Adipocyte (in vitro differentiated cells): ENCODE data around the gene KCNJ4.

ENCODE experiments used
- DNase-seq: peaks from one replicate; pipeline ENCODE4 v3.0.0-alpha.2; 2015; ENCODE audit warnings: low read depth
- H3K27me3 ChIP-seq: replicated peaks from 2 replicates; pipeline ENCODE4 v1.7.0; 2013; ENCODE audit warnings: mild to moderate bottlenecking, low read length, moderate library complexity; ENCODE audit not compliant: control insufficient read depth, insufficient read depth
- H3K36me3 ChIP-seq: 2 replicates; pipeline ENCODE4 v1.7.0; 2013; ENCODE audit warnings: low read length, mild to moderate bottlenecking, moderate library complexity; ENCODE audit not compliant: control insufficient read depth, insufficient read depth, severe bottlenecking
- H3K4me1 ChIP-seq: 2 replicates; pipeline ENCODE4 v1.7.0; 2013; ENCODE audit warnings: mild to moderate bottlenecking, low read length, moderate library complexity; ENCODE audit not compliant: control insufficient read depth, insufficient read depth
- H3K4me3 ChIP-seq: 2 replicates; pipeline ENCODE4 v1.7.0; 2013; ENCODE audit warnings: mild to moderate bottlenecking, low read length, moderate library complexity
- H3K9ac ChIP-seq: 2 replicates; pipeline ENCODE4 v1.7.0; 2013; ENCODE audit warnings: mild to moderate bottlenecking, low read length, moderate library complexity
- H3K9me3 ChIP-seq: 2 replicates; pipeline ENCODE4 v1.7.0; 2013; ENCODE audit warnings: mild to moderate bottlenecking, low read length, moderate library complexity; ENCODE audit not compliant: control insufficient read depth

KCNJ4 gene

GRCh38 chr22:38449776-38450175 lies 5.2 kb downstream of the KCNJ4 start:
- no peaks in the 10 kb centered on the region for H3K9me3 ChIP-seq
- no peak overlapping the region for H3K9ac ChIP-seq
- no peak for DNase-seq
- no peaks in the 10 kb centered on the region for H3K36me3 ChIP-seq
- no peaks in the 10 kb centered on the region for H3K4me1 ChIP-seq
- H3K4me3 ChIP-seq = no peak overlapping the region
- H3K27me3 ChIP-seq = peaks cover 56% of the 10 kb centered on the region

GRCh38 chr22:38448945-38449745 lies 5.9 kb downstream of the KCNJ4 start:
- H3K4me1 ChIP-seq = no peaks in the 10 kb centered on the region
- H3K36me3 ChIP-seq = no peaks in the 10 kb centered on the region
- H3K9me3 ChIP-seq = no peaks in the 10 kb centered on the region
- H3K4me3 ChIP-seq = no peak overlapping the region
- peaks cover 58% of the 10 kb centered on the region for H3K27me3 ChIP-seq
- DNase-seq = no peak
- no peak overlapping the region for H3K9ac ChIP-seq

- Histone ChIP-seq H3K4me3 (no peak overlapping the region), H3K9me3 (no peaks in the 10 kb centered on the region), H3K9ac (no peak overlapping the region), H3K27me3 (peaks cover 58% of the 10 kb centered on the region), H3K36me3 (no peaks in the 10 kb centered on the region), H3K4me1 (no peaks in the 10 kb centered on the region)
- DNase-seq = no peak
Measured at GRCh38 chr22:38446018-38446601, 8.9 kb downstream of the KCNJ4 start.

GRCh38 chr22:38444783-38445182 lies 10.2 kb downstream of the KCNJ4 start:
- Histone ChIP-seq H3K4me1 (no peaks in the 10 kb centered on the region), H3K27me3 (peaks cover 58% of the 10 kb centered on the region), H3K9ac (no peak overlapping the region), H3K4me3 (no peak overlapping the region), H3K36me3 (no peaks in the 10 kb centered on the region), H3K9me3 (no peaks in the 10 kb centered on the region)
- no peak for DNase-seq

GRCh38 chr22:38443628-38444521 lies 11.1 kb downstream of the KCNJ4 start:
- no peak overlapping the region for H3K9ac ChIP-seq
- peaks cover 49% of the 10 kb centered on the region for H3K27me3 ChIP-seq
- no peaks in the 10 kb centered on the region for H3K9me3 ChIP-seq
- H3K4me3 ChIP-seq = no peak overlapping the region
- no peak for DNase-seq
- no peaks in the 10 kb centered on the region for H3K4me1 ChIP-seq
- no peaks in the 10 kb centered on the region for H3K36me3 ChIP-seq

- no peak for DNase-seq
- H3K27me3 ChIP-seq = peaks cover 48% of the 10 kb centered on the region
- no peak overlapping the region for H3K9ac ChIP-seq
- no peaks in the 10 kb centered on the region for H3K4me1 ChIP-seq
- H3K36me3 ChIP-seq = no peaks in the 10 kb centered on the region
- no peak overlapping the region for H3K4me3 ChIP-seq
- no peaks in the 10 kb centered on the region for H3K9me3 ChIP-seq
Measured at GRCh38 chr22:38442967-38443627, 11.9 kb downstream of the KCNJ4 start.

- H3K4me3 ChIP-seq = no peak overlapping the region
- no peaks in the 10 kb centered on the region for H3K4me1 ChIP-seq
- H3K36me3 ChIP-seq = no peaks in the 10 kb centered on the region
- no peak for DNase-seq
- H3K27me3 ChIP-seq = peaks cover 52% of the 10 kb centered on the region
- no peak overlapping the region for H3K9ac ChIP-seq
- H3K9me3 ChIP-seq = no peaks in the 10 kb centered on the region
Measured at GRCh38 chr22:38441620-38442287, 13.2 kb downstream of the KCNJ4 start.

- no peaks in the 10 kb centered on the region for H3K36me3 ChIP-seq
- no peak for DNase-seq
- H3K27me3 ChIP-seq = peaks cover 59% of the 10 kb centered on the region
- H3K4me3 ChIP-seq = no peak overlapping the region
- no peak overlapping the region for H3K9ac ChIP-seq
- H3K4me1 ChIP-seq = no peaks in the 10 kb centered on the region
- H3K9me3 ChIP-seq = no peaks in the 10 kb centered on the region
Measured at GRCh38 chr22:38440747-38441350, 14.2 kb downstream of the KCNJ4 start.

GRCh38 chr22:38437416-38437815 lies 17.6 kb downstream of the KCNJ4 start:
- no peaks in the 10 kb centered on the region for H3K36me3 ChIP-seq
- peaks cover 51% of the 10 kb centered on the region for H3K27me3 ChIP-seq
- H3K4me3 ChIP-seq = no peak overlapping the region
- DNase-seq = no peak
- no peak overlapping the region for H3K9ac ChIP-seq
- no peaks in the 10 kb centered on the region for H3K4me1 ChIP-seq
- H3K9me3 ChIP-seq = no peaks in the 10 kb centered on the region

- Histone ChIP-seq H3K9me3 (no peaks in the 10 kb centered on the region), H3K4me1 (no peaks in the 10 kb centered on the region), H3K36me3 (no peaks in the 10 kb centered on the region), H3K27me3 (peaks cover 49% of the 10 kb centered on the region), H3K4me3 (no peak overlapping the region), H3K9ac (no peak overlapping the region)
- no peak for DNase-seq
Measured at GRCh38 chr22:38436629-38437395, 18.2 kb downstream of the KCNJ4 start.
